Measurements from ENCODE around the gene RHNO1.
A peak's percentile ranks its signal among the peaks of the same experiment; 100 is the strongest.

Gene RHNO1

DNA sequence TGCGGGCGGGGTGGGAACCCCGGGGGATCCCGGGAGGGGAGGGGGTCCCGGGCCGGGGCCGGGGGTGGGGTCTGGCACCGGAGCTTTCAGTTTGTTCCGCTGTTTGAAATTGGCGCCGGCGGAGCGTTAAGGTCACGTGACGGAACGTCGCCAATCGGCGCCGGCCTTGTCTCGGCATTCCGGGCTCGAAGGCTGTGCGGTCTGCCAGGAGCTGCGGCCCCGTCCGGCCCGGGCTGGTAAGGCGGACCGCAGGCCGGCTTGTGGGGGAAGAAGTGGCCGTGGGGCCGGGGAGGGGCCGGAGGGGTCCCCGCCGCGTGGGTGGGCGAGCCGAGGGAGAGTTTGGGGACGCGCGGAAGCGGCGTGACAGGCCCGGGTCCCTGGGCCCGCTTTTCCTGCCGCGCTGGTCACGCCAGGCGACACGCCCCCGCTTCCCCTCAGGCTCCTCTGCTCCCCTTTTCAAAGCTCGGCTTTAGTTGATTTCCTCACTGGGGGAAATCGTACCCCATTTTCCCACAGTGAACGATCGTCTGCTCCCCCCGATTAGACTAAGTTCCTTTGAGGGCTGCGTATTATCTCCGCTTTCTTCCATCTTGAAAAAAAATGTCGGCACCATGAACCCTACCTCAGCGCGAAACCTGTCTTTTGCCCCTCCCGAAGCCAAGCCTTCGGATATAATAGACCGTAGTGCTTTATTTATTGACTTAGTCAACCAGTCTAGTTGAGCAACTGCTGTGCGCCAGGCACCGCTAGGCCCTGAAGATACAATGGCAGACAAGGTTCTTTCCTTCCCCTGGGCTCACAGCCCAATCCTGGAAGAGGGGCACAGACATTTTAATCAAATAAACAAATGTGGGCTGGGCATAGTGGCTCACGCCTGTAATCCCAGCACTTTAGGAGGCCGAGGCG is at the start of gene RHNO1, which contains the start of gene FOXM1:
Gene RHNO1 (plus strand): TSS at position 177 of the 906 bp plus-strand sequence. CDS start 8,144 bp downstream, outside the sequence.
Gene FOXM1 (minus strand): TSS at position 128 of the 906 bp plus-strand sequence. CDS start 2,696 bp downstream, outside the sequence.
- peak; percentile 62 to 76 for DNase-seq

- DNase-seq, result no peak
Observed at GRCh38 chr12:2829275-2829674, 47.7 kb upstream of the RHNO1 start.

GRCh38 chr12:2832550-2833127 is 44.4 kb upstream of the RHNO1 start:
- DNase-seq, result no peak

- DNase-seq, result no peak
Observed at GRCh38 chr12:2833327-2833726, 43.7 kb upstream of the RHNO1 start.

DNA sequence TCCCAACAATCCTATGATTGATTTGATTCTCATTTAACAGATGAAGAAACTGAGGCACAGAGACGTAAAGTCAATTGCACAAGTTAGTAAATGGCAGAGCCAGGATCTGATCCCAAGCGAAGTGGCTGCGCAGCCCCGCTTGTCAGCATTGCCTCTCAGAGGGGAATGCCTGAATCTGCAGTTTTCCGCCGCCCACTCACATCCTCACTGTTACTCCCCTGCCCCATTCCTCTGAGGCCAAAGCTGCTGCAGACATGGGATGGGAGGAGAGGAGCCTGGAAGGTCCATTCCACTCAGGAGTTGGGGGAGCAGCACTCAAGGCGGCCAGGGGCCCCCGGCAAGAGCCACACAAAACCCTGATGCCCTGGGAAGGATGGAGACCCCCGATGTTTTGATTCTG is 43.2 kb upstream of the RHNO1 start:
- DNase-seq, result no peak

DNA sequence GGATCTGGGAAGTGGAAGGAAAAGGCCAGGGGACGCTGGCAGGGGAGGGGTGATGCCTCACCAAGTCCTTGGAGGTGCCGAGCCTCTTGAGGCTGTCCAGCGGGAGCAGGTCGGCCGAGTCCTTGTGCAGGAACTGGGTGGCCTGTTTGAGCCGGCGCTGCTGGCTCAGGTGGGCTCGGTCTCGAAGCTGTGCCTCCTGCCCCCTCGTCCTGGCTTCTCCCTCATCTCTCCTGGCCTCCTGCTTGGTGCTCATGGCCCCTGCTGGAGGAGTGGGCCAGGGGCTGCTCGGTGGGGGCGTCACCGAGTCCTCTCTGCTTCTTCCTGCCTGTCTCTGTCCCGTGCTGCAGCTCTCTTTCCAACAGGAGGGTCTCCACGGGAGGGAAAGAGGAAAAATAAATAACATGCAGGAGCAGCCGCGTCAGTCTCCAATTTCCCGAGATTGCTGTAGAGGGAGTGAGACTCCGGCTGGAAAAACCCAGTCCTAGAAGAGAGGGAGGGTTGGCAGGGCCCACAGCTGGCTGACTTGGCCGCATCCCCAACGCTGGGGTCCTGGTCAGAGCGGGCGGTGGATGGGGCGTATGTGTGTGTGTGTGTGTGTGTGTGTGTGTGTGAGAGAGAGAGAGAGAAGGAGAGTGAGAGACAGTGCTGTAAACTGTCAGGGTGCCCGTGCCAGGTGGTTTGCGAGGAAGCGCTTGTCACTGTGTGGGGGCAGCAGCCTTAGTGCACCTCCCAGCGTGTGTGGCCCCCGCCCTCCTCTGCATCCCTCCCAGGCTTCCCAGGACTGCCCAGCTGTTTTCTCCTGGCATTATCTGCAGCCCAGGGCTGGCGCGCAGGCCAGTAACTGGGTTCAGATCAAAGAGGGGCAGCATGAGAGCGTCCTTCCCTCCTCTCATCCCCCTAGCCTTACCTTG is 42.2 kb upstream of the RHNO1 start, which contains the start of gene NRIP2:
Gene NRIP2 (minus strand): TSS at position 455 of the 911 bp plus-strand sequence. CDS start 52 bp downstream, at position 403.
- no peak for DNase-seq

DNA sequence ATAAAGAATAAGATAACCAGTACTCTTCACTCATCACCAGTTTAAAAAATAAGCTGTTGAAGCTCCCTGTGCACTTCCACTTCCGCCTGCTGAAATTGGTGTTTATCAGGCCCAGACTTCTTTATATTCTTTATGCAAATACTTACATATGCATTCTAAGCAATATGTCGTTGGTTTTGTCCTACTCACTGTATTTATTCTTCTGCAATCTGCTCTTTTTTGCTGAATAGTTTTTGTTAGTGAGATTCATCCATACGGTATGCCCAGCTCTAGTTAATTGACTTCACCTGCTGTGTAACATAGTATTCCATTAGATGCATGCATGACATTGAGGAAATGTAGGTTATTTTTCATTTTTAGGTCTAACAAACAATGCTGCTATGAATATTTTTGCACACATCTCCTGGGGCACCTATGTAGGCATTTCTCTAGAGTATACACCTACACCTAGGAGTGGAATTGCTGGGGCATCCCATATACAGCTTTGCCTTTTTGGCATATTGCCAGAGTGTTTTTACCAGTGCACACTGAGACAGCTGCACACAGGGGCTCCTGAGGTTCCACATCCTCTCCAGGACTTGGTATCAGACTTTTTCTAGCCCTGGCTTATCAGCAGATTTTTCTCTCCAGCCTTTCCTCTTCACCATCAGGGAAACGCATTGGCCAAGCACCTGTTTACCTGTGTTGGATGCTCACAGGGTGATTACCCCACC is 41.2 kb upstream of the RHNO1 start:
- no peak for DNase-seq

- DNase-seq, result no peak
Observed at GRCh38 chr12:2836574-2836973, 40.4 kb upstream of the RHNO1 start.

GRCh38 chr12:2841056-2841650 is 35.9 kb upstream of the RHNO1 start:
- DNase-seq, result no peak

DNA sequence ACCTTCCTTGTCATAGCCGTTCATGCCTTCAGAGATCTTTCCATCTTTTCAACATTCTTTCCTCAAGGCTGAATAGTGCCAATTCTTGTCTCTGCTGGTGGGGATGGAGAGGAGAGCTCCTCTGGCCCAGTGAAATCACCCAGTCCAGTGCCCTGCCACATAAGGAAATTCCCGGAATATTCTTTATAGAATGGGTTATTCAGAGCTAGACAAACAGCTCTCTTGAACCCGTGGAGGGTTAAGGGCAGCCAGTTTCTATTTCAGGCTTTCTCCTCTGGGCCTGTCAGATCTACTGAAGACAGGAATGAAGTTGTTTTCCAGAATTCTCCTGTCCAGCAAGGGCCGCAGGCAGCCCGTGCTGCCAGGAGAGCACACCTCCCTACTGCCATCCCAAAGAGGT is 34.1 kb upstream of the RHNO1 start:
- DNase-seq, result no peak

DNA sequence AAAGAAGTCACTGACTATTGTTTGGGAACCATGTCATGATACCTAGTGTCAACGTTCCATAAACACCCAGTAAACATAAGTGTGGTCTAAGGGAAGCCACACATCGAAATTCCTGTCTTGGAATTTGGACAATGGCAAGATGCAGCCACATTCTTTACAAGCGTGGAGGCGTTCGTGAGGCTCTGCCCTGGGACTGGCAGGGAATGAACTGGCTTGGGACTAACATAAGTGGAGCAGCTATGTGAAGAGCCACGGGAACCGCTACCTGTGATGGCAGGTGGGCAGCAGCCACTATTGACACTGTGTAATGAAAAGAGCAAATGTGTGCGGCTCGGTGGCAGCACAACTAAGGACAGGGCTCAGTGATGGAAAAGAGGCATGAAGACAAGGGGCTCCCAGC is 32.2 kb upstream of the RHNO1 start:
- no peak for DNase-seq

- no peak for DNase-seq
Observed at GRCh38 chr12:2845280-2845679, 31.7 kb upstream of the RHNO1 start.

DNA sequence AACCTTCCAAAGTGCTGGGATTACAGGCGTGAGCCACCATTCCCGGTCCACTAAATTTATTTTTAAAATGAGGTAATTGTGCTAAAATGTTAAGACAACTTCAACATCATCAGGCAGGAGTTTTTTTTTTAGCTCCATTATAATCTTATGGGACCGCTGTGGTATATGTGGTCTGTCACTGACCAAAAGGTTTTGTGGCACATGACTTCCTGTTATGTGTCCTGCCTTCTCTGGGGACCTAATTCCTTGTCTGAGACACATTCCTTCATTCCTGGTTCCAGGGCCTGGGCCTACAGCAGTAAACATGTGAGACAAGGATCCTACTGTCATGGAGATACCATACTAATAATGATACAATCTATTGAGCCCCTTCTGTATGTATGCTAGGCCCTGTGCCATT is 25.1 kb upstream of the RHNO1 start:
- no peak for DNase-seq

DNA sequence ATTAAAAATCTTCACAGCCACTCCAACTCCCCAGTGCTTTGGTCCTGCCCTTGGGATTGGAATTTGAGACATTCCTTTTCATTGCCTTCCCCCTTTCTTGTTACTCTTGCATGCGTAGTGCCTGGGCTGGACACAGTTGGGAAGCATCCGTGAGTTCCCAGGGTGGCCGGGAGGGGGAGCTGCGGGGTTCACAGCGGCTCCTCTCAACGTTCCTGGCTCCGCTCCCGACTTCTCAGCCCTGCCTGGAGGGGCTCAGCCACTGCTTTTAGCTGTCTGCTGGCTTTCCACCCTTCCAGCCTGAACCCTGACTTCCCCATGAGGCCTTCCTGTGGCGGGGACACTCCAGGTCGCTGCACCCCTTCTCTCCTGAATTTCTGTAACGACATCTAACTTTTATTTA is 23.4 kb upstream of the RHNO1 start:
- DNase-seq, result peak in 1 of 2 experiments; percentile 17

GRCh38 chr12:2854669-2855453 is 22.2 kb upstream of the RHNO1 start:
- DNase-seq, result no peak

DNA sequence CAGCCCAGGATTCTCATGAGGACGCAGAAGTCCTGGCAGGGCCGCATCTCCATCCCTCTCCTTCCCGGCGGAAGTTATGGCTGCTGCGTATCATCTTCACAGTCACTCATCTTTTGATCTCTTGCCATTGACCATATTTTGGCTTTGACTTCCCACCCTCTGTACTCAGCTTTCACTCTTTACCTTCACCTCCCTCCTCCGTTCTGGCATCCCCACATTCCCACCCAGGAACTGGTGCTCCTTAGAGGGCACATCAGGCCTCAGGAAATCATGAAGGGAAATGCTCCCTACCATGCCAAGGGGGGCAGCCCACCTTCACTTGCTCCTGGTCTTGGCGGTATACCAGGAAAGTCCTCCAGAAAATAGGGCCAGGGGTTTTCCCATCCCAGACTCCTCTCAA is 21.5 kb upstream of the RHNO1 start:
- DNase-seq, result no peak

GRCh38 chr12:2856051-2856450 is 21.0 kb upstream of the RHNO1 start:
- DNase-seq, result no peak

GRCh38 chr12:2857021-2857431 is 20.0 kb upstream of the RHNO1 start, which contains the start of gene TEX52:
Gene TEX52 (minus strand): TSS chr12:2857039. CDS start chr12:2857026, 13 bp downstream.
- DNase-seq, result no peak

DNA sequence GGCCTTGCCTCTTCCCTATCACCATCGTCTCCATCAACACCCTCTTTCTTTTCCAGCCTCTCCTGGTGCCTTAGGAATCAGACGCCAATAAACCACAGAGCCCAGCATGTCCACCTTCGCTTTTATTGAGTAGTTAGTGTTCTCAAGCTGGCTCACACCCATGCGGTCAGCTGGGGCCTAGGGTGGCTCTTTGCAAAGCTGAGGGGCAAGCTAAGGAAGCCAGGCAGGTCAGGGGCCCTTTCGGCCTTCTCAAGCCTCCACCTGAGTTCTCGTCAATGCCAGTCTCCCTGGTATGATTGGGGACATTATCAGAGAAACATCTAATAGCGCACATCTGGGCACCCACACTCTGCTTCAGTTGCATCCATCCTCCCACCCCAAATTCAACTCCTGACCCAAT is 19.4 kb upstream of the RHNO1 start:
- no peak for DNase-seq

DNA sequence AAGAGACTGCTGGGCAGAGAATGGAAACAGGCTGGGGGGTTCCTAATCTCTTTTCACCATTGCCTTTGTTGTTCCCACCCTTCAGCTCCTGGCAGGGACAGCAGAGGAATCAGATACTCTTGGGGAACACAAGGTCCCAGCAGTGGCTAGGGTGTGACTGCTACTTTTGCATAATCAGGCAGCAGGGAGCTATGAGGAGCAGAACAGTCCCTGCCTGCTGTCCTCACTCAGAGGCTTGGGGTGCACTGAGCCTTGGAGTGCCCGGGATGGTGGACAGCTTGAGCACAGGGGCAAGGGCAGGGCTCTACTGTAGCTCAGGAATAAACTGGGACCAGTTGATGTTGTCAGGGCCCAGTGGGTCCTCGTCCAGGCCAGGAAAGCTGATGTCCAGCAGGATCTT is 18.7 kb upstream of the RHNO1 start:
- DNase-seq, result no peak

GRCh38 chr12:2858944-2859421 is 18.0 kb upstream of the RHNO1 start:
- no peak for DNase-seq

Data from NCI-H187 (cell line).